SK-N-DZ (cell line): Measurements from ENCODE around the gene C1QTNF3.
"Not testable (repeated sequence)": the region's sequence is repeated elsewhere in the genome, so short reads cannot be mapped to it uniquely, and the experiment has no call there.

ENCODE experiments used
- DNase-seq: peaks from one replicate; pipeline ENCODE4 v3.0.0-alpha.2; 2015; ENCODE audit warnings: low spot score

C1QTNF3 gene

DNA sequence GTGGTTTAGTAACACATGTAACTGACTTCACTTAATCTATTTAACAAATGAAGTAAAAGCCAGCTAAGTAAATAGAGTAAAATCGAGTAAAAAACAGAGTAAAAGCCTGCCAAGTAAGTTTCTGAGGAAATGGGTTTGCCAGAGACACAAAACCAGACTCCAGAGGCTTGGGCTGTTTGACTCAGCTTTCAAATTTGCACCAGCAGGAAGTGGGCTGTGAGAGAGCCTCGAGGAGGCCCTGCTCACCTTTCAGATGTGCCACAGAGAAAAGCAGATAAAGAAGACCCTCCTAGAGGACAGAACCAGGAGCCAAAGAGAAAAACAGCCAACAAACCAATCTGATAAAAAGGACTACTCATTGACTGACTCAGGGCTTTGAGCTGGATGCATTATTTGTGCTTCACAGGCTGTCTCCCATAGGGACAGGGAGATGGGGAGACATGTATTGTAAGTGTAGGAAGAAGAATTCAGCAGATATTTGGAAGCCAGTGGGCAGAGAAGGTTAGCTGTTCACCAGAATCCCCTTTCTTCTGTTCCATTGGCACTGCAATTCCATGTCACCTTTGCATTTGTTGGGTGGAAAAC lies 20.8 kb downstream of the C1QTNF3 start:
- no peak for DNase-seq

DNA sequence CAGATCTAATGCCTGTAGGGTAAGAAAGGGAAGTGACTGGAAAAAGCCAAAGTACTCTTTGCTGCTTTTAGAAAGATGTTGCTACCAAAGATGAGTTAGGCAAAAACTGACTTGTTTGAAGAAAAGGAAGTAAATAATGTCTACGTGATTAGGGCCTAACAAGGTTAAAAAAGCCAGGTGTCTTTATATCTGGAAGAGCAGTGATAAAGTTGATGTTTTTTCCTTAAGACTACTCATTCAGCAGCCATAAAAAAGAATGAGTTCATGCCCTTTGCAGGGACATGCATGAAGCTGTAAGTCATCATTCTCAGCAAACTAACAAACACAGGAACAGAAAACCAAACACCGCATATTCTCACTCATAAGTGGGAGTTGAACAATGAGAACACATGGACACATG lies 21.7 kb downstream of the C1QTNF3 start:
- no peak for DNase-seq

DNA sequence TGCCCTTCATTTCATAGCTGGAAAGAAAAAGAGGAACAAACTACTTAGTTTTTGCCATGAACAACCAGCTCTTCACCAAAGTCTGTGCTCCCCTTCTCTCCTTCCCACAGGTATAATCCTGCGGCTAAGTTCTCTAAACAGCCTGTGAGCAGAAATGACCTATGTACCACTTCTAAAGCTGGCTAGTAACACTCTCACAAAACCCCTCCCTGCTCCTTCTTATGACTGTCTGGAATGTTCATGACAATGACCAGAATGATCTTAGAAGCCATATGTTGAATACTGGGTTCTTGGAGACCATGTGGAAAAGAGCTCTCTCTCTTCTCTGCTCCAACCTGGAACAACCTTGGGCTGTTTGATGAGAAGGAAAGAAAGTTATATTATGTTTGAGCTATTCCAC lies 22.3 kb downstream of the C1QTNF3 start:
- DNase-seq = no peak

- no peak for DNase-seq
Observed at GRCh38 chr5:34017254-34017653, 25.8 kb downstream of the C1QTNF3 start.

DNA sequence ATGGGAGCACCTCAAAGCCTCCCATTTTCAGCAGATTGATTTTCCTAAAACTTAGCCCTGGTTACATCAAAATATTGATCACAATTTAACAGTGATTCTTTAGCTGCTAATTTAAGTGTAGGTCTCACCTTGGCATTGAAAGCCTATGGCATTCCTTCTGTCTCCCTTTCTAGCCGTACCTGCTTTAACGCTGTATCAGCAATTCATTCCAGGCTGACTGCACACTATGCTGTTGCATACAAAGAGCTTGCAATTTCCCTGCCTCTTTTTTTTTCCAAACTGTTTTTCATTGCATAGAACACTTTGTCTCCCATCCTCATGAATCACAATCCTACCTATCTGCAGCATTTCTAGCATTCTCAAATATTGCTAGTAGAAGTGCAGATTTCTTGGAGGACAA lies 26.3 kb downstream of the C1QTNF3 start:
- no peak for DNase-seq

- DNase-seq = no peak
Observed at GRCh38 chr5:34016222-34016621, 26.8 kb downstream of the C1QTNF3 start.

- no peak for DNase-seq
Observed at GRCh38 chr5:34015120-34015822, 27.7 kb downstream of the C1QTNF3 start.

DNA sequence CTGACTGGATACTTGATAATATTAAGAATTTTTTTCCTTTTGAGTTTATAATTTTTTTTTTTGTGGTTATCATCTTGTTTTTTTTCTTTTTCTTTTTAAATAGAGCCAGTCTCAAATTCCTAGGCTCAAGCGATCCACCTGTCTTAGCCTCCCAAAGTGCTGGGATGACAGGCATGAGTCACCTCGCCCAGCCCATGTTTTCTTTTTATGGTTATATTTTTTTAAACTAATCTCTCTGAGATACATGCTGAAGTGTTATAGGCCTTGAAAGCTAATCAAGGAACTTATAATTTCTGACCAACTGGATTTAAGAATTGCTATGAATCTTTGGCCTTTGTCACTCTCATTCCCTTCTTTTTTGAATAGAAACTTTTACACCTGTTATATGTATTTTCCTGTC lies 28.4 kb downstream of the C1QTNF3 start:
- DNase-seq = no peak

DNA sequence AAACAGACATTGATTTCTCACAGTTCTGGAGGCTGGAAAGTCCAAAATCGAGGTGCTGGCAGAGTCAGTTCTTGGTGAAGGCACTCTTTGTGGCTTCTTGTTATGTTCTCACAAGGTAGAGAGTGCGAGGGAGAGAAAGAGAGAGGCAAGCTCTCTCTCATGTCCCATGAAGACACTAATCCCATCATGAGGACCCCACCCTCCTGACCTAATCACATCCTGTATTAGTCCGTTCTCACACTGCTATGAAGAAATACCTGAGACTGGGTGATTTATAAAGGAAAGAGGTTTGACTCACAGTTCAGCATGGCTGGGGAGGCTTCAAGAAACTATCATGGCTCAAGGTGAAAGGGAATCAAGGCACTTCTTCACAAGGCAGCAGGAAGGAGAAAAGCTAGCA lies 29.5 kb downstream of the C1QTNF3 start:
- DNase-seq = no peak

DNA sequence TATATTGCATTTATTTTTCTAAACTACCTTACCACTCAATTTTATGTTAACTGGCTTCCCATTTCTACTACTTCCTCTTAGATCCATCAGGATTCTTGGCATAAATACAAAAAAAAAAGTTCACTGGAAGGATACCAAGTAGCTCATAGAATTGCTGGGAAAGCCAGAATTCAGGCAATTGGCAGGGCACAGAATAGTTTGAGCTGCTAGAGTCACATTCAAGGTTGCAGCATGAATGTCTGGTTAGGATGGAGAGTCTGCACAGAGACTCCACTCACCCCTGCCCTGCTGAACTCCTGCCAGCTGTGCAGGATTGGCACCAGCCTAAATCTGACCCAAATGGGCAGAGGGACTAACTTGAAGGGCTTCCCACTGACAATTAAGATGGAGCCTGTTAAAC lies 30.2 kb downstream of the C1QTNF3 start:
- DNase-seq = no peak

GRCh38 chr5:34011536-34011935 lies 31.5 kb downstream of the C1QTNF3 start:
- no peak for DNase-seq

DNA sequence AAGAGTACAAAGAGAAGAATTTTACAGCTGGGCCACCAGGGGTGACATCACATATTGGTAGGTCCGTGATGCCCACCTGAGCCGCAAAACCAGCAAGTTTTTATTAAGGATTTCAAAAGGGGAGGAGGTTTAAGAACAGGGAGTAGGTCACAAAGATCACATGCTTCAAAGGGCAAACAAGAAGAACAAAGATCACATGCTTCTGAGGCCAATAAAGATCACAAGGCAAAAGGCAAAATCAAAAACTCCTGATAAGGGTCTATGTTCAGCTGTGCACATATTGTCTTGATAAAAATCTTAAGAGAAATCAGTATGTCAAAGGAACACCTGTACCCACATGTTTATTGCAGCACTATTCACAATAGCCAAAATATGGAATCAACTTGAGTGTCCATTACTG lies 32.9 kb downstream of the C1QTNF3 start:
- not testable (repeated sequence) for DNase-seq

GRCh38 chr5:34009610-34010009 lies 33.4 kb downstream of the C1QTNF3 start:
- no peak for DNase-seq

- DNase-seq = no peak
Observed at GRCh38 chr5:34008802-34009201, 34.2 kb downstream of the C1QTNF3 start.

DNA sequence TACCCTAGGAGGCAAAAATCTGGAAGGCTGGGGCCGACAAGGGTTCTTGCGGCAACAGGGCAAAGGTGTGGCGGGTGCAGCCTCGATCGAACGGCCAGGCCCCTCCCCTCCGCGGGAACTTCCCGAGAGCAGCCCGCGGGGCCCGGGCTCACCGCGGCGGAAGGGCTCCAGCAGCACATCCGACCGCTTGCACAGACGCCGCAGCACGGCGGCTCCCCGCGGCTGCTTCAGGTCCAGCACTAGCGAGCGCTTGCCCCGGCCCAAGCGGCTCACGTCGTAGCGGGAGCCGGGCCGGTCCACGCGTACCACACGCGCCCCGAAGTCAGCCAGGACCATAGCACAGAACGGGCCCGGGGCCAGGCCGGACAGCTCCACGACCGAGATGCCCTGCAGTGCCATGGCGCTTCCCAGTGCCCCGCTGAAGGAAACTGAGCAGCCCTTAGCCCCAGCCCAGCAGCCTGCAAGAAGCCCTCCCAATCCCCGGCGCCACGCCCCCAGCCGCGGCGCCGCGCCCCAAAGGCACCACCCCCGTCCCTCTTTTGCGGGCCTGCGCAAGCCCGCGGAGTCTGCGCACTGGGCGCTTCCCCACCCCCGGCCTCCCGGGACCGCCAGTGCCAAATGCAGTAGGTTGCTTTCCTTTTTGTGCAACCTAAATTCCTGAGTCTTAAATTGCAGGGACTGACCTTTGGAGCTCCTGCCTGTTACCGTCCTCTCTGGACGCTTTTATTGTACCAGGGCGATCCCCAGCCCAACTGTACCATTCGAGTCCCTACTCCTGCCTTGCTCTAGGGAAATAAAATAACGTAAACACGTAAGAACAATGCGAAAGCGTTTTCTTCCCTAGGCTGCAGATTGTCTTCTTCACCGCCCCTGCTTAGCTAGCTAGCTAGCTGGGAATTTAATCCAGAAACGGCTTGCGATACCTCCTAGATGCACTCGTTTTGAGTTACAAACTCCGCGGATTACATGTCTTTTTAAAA lies 35.1 kb downstream of the C1QTNF3 start, which contains the start of gene AMACR:
Gene AMACR, minus strand, starts transcription at position 430 of the 980 bp plus-strand sequence. Its CDS starts 31 bp downstream, at position 399.
- DNase-seq = peak; percentile 95

- peak; percentile 16 for DNase-seq
Observed at GRCh38 chr5:34007201-34007620, 35.8 kb downstream of the C1QTNF3 start.

- DNase-seq = no peak
Observed at GRCh38 chr5:34005681-34006080, 37.3 kb downstream of the C1QTNF3 start.

DNA sequence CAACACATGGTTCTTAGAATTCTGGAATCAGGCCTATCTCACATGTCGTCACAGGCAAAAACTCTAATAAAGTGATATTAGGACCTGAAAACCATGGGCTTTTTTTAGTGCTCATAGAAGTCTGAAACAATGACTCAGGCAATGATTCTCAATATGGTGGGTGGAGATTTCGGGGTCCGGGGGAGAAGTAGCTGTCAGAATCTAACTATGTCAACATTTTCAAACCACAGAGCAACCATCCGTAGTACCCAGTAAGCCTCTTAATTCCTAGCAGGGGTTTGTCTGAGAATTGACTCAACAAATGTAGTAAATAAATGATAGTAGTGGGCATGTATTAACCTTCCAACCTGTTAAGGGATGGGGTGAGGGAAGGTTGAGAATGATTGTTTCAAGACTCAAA lies 37.8 kb downstream of the C1QTNF3 start:
- DNase-seq = no peak

- no peak for DNase-seq
Observed at GRCh38 chr5:34003941-34004340, 39.1 kb downstream of the C1QTNF3 start.

DNA sequence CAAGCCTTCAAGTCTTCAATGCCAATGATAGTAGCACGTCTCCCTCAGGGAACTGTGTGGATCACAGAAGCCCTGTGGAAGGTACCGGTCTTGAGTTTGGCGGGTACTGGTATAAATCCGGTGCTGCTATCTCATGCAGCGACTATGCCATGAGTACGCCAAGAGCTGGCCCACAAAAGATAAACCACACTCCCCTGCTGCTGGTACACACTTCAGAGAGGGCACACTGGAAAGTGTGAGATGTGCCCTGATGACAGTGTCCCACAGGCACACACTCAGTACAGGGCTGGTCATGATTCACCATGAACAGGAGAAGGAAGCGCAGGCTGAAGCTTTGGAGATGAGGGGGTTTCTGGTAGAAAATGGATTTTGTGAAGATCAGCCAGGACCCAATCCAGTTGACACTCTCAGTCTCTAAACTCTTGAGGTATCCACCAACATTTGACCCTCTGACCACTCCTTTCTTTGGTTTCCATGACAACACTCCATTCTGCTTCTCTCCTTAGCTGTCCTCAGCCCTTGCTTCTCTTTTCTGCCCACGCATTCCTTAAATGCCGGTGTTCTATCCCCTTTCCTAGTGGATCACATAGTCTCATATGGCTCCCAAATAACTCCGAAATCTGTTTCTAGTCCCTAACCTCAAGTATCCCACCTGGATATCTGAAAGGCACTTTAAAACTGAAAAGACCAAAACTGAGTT lies 40.2 kb downstream of the C1QTNF3 start:
- no peak for DNase-seq

- no peak for DNase-seq
Observed at GRCh38 chr5:34001241-34001841, 41.7 kb downstream of the C1QTNF3 start.
